Measurements from ENCODE around the gene CDC42SE2.

The CDC42SE2 gene

DNA sequence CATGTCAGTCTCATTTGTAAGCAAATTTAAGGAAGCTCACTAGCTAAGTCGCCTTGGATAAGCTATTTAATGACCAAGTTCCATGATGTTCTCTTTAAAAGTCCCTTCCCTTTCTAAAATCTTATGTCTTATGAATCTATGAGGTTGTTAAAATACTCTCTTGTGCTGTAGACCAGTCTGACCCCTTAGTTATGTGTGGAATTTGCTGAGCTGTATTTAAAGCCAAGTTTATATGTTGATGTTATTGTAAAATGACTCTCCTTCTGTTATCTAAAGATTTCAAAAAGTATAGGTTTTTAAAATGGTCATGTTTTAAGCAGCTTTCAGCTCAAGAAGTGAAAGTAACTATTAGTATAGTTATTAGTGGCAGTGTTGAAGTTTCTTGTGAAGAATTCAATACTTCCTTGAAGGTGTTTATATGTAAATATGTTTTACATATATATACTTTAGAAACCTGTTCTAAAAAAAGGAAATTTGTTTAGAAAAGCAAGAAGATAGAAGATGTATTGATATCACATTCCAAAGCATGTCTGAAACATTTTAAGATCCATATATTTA lies 92.2 kb downstream of the CDC42SE2 start:
- TF ChIP-seq TAF1 (IDR thresholded peaks at IDR 0.05; ENCODE audit: borderline replicate concordance, insufficient read depth, low read length) (no peak), SIN3A (IDR thresholded peaks at IDR 0.05; ENCODE audit: borderline replicate concordance, insufficient read depth, low read length) (no peak), POLR2AphosphoS5 (IDR thresholded peaks at IDR 0.05; ENCODE audit: low read depth, low read length) (no peak), FOXP2 (optimal IDR thresholded peaks at IDR 0.05; ENCODE audit: borderline replicate concordance, extremely low read depth, extremely low read length, insufficient read depth) (no peak)
- TF ChIP-seq, protein P1, sequence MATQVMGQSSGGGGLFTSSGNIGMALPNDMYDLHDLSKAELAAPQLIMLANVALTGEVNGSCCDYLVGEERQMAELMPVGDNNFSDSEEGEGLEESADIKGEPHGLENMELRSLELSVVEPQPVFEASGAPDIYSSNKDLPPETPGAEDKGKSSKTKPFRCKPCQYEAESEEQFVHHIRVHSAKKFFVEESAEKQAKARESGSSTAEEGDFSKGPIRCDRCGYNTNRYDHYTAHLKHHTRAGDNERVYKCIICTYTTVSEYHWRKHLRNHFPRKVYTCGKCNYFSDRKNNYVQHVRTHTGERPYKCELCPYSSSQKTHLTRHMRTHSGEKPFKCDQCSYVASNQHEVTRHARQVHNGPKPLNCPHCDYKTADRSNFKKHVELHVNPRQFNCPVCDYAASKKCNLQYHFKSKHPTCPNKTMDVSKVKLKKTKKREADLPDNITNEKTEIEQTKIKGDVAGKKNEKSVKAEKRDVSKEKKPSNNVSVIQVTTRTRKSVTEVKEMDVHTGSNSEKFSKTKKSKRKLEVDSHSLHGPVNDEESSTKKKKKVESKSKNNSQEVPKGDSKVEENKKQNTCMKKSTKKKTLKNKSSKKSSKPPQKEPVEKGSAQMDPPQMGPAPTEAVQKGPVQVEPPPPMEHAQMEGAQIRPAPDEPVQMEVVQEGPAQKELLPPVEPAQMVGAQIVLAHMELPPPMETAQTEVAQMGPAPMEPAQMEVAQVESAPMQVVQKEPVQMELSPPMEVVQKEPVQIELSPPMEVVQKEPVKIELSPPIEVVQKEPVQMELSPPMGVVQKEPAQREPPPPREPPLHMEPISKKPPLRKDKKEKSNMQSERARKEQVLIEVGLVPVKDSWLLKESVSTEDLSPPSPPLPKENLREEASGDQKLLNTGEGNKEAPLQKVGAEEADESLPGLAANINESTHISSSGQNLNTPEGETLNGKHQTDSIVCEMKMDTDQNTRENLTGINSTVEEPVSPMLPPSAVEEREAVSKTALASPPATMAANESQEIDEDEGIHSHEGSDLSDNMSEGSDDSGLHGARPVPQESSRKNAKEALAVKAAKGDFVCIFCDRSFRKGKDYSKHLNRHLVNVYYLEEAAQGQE (IDR thresholded peaks at IDR 0.05; ENCODE audit: insufficient read depth in 1 of 2, low read depth in 2 of 2, low read length in 2 of 2): no peak

- no peak for TF ChIP-seq POLR2AphosphoS5 (IDR thresholded peaks at IDR 0.05; ENCODE audit: low read depth, low read length)
- TF ChIP-seq FOXP2 (optimal IDR thresholded peaks at IDR 0.05; ENCODE audit: borderline replicate concordance, extremely low read depth, extremely low read length, insufficient read depth): no peak
- TF ChIP-seq, protein P1 (IDR thresholded peaks at IDR 0.05; ENCODE audit: insufficient read depth in 1 of 2, low read depth in 2 of 2, low read length in 2 of 2): no peak
- TF ChIP-seq TAF1 (IDR thresholded peaks at IDR 0.05; ENCODE audit: borderline replicate concordance, insufficient read depth, low read length): no peak
- TF ChIP-seq SIN3A (IDR thresholded peaks at IDR 0.05; ENCODE audit: borderline replicate concordance, insufficient read depth, low read length): no peak
Measured at GRCh38 chr5:131356619-131357018, 92.8 kb downstream of the CDC42SE2 start.

- TF ChIP-seq SIN3A (IDR thresholded peaks at IDR 0.05; ENCODE audit: borderline replicate concordance, insufficient read depth, low read length): no peak
- TF ChIP-seq FOXP2 (optimal IDR thresholded peaks at IDR 0.05; ENCODE audit: borderline replicate concordance, extremely low read depth, extremely low read length, insufficient read depth): no peak
- TF ChIP-seq, protein P1 (IDR thresholded peaks at IDR 0.05; ENCODE audit: insufficient read depth in 1 of 2, low read depth in 2 of 2, low read length in 2 of 2): no peak
- no peak for TF ChIP-seq POLR2AphosphoS5 (IDR thresholded peaks at IDR 0.05; ENCODE audit: low read depth, low read length)
- no peak for TF ChIP-seq TAF1 (IDR thresholded peaks at IDR 0.05; ENCODE audit: borderline replicate concordance, insufficient read depth, low read length)
Measured at GRCh38 chr5:131357739-131358561, 94.1 kb downstream of the CDC42SE2 start.

DNA sequence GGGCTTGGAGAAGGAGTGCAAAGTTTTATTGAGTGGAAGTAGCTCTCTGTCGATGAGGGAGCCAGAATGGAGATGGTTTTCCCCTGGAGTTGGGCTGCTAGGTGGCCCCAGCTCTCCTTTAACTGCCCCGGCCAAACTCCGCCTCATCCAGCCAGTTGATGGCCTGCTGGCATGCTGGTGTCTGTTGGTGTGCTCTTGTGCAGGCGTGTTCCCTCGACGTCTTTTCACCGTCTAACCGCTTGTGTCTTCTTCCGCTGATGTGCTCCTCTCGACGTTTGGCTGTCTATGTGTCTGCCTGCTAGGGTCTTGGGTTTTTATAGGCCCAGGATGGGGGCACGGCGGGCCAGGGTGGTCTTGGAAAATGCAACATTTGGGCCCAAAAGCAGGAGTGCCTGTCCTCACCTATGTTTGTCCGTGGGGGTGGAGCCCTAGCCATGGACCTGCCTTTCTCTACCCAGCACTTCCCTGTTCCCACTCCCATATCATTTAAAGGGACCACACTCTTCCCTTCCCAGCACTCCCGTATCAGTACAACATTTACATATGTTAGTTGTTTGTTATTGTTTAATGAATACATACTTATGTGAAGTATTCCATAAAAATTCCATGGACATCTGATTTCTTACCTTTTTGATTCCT lies 97.9 kb downstream of the CDC42SE2 start:
- TF ChIP-seq TAF1 (IDR thresholded peaks at IDR 0.05; ENCODE audit: borderline replicate concordance, insufficient read depth, low read length) (no peak), POLR2AphosphoS5 (IDR thresholded peaks at IDR 0.05; ENCODE audit: low read depth, low read length) (no peak), SIN3A (IDR thresholded peaks at IDR 0.05; ENCODE audit: borderline replicate concordance, insufficient read depth, low read length) (no peak), FOXP2 (optimal IDR thresholded peaks at IDR 0.05; ENCODE audit: borderline replicate concordance, extremely low read depth, extremely low read length, insufficient read depth) (no peak)
- TF ChIP-seq, protein P1 (IDR thresholded peaks at IDR 0.05; ENCODE audit: insufficient read depth in 1 of 2, low read depth in 2 of 2, low read length in 2 of 2): no peak

Data from PFSK-1 (cell line).